Fibroblast of villous mesenchyme (primary cell): ENCODE data around the gene ZNF548. TPM values are rescaled to one million over a fixed set of nuclear protein-coding genes. Genes with fewer than 3 reads are reported as not detected.
A peak's percentile ranks its signal among the peaks of the same experiment; 100 is the strongest.

Experiments
- DNase-seq: peaks from one replicate; pipeline ENCODE4 v3.0.0-alpha.2; 2010; ENCODE audit warnings: low read depth
- H3K4me3 ChIP-seq: 2 replicates; pipeline ENCODE4 v1.5.1; 2011; ENCODE audit warnings: low read depth, mild to moderate bottlenecking, low read length
- total RNA-seq: library from RNA; depleted of rRNA; stranded (reverse); fragments of >200 nt; gene quantifications from 2 replicates; pipeline ENCODE4 v1.2.3, GENCODE V29; 2012
- TF ChIP-seq, protein P1 (sequence below): IDR thresholded peaks from 2 replicates; pipeline ENCODE4 v1.5.1; 2012; ENCODE audit warnings: low read depth, mild to moderate bottlenecking, low read length; ENCODE audit not compliant: insufficient read depth

The ZNF548 gene
- total RNA-seq, 1 donor = 19.0 TPM

DNA sequence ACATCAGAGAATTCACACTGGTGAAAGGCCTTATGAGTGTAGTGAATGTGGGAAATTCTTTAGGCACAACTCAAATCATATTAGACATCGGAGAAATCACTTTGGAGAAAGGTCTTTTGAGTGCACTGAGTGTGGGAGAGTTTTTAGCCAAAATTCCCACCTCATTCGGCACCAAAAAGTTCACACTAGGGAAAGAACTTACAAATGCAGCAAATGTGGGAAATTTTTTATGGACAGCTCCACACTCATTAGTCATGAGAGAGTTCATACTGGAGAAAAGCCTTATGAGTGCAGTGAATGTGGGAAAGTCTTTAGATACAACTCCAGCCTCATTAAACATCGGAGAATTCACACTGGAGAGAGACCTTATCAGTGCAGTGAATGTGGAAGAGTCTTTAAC lies 31.4 kb downstream of the ZNF548 start:
- TF ChIP-seq, protein P1, sequence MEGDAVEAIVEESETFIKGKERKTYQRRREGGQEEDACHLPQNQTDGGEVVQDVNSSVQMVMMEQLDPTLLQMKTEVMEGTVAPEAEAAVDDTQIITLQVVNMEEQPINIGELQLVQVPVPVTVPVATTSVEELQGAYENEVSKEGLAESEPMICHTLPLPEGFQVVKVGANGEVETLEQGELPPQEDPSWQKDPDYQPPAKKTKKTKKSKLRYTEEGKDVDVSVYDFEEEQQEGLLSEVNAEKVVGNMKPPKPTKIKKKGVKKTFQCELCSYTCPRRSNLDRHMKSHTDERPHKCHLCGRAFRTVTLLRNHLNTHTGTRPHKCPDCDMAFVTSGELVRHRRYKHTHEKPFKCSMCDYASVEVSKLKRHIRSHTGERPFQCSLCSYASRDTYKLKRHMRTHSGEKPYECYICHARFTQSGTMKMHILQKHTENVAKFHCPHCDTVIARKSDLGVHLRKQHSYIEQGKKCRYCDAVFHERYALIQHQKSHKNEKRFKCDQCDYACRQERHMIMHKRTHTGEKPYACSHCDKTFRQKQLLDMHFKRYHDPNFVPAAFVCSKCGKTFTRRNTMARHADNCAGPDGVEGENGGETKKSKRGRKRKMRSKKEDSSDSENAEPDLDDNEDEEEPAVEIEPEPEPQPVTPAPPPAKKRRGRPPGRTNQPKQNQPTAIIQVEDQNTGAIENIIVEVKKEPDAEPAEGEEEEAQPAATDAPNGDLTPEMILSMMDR = no peak
- DNase-seq = no peak

DNA sequence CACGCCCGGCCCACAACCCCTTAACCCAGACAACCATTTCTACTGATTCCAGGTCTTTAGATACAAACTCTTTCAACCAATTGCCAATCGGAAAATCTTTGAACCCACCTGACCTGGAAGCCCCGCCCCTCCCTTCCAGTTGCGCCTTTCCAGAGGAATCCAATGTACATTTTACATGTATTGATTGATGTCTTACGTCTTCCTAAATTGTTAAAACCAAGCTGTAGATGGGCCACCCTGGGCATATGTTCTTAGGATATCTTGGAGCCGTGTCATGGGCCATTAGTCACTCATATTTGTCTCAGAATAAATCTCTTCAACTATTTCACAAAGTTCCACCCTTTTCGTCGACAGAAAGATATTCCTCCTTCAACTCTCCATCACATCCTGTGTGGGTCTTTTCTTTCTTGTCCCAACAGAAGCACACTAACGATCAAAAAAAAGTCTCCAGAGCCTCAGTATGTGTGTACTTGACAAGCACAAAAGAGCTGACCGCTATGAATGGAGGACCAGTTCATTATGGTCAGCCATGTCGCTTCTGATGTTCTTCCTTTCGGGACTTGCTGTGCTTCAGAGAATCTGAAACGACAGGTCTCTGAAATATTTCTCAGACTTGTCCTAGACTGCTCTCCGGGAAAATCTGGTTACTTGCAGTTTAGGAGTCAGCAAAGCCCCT lies 44.9 kb downstream of the ZNF548 start:
- TF ChIP-seq, protein P1 = no peak
- H3K4me3 ChIP-seq = peak overlapping the region; percentile 78
- DNase-seq = no peak

More for the DNA sequence above, 31.4 kb downstream of the ZNF548 start:
- no peak overlapping the region for H3K4me3 ChIP-seq

DNA sequence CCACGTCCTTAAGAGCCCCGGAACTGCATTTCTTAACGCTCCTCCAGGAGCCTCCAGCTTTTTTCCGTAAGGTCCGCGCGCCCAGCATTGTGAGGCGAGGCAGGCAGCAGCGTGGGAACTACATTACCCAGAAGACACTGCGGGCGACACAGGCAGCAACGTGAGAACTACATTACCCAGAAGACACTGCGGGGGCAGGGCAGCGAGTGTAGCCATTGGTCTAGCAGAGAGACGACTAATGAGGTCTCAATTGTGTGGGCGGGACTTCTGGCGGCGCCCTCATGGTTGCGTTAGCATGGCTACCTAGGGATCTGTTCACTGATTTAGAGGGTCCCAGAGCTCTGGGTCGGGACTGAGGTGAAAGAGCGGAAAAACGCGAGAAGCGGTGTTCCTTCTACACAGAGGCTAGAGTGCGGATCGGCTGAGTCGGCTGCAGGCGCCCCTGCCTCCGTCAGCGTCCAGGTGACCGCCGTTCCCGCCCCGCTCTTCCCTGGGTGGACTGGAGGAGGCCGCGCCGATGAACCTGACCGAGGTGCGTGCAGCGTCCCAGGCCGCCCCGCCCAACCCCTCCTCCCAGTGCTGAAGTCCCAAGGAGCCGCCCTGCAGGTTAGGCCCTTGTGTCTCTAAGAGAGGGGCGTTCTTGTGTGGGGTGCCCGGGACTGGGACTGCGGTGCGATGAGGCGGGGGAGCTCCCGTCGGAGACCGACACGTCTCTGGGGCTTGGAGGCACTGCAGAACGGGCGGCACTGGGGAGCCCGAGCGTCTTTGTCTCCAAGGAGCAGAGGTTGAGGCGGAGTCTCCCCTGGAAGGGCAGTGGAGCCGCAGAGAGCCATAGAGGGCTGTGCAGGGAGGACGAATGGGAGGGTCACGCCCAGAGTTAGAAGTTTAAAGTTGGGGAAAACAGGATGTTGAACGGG lies 45.7 kb downstream of the ZNF548 start, which contains the start of gene ZNF749:
ZNF749 (plus strand) TSS at position 264 of the 917 bp plus-strand sequence; CDS start at position 518, 254 bp downstream.
- peak; percentile 98 for DNase-seq
- TF ChIP-seq, protein P1 = no peak
- H3K4me3 ChIP-seq = peak within 1 kb of the TSS; percentile 78

DNA sequence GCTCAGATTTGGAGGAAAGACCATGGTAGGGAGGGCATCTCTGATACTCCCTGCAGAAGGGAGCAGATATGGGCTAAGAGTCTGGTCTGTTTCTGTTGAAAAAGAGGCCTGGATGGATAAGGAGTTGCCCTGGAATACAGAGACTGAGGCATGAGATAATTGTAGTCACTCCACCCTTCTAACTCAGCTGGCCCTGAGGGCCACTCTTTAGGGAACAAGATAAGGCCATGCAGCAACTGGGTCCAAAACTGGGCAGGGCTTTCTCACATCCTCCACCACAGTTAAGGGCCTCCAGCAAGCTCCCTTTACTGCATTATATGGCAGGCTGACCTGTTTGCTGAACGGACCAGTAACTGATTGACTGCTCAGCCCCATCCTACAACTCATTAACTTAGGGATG lies 46.8 kb downstream of the ZNF548 start:
- TF ChIP-seq, protein P1 = no peak
- H3K4me3 ChIP-seq = peak overlapping the region; percentile 78
- DNase-seq = no peak

DNA sequence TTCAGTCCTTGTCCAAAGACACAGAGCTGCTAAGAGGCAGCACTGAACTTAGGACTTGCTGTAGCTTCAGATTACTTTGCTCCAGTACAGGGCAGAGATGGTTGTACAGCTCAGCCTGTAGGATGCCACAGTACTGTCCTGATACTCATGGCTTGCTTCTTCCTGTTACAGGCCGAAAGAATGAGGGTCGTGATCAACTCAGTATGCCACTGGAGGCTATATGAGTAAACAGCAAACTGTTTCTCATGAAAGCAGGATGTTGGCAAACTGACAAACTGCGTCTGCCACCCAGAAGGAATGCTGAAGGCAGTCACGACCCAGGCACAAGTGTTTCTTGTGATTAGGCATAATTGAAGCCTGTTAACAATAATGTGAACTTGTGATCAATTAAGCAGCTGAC lies 48.3 kb downstream of the ZNF548 start:
- no peak overlapping the region for H3K4me3 ChIP-seq
- TF ChIP-seq, protein P1 = no peak
- no peak for DNase-seq

DNA sequence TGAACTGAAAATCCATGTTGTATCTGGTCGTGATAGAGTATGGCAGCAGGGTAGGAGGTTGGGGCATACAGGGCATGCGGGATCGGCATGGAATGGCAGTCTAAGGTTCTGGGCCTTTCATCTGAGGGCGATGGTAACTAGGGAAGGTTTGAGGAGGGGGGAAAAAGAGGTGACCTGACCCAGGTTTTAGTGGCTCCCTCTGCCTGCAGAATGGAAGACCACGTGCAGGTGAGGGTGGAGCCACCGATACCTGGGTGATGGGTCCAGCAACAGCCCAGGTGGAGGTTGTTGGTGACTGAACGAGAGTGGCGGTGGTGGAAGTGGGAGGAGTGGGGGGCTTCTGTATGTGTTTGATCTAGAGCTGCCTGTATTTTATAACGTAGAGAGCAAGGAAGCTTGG lies 49.3 kb downstream of the ZNF548 start:
- H3K4me3 ChIP-seq = no peak overlapping the region
- TF ChIP-seq, protein P1 = no peak
- no peak for DNase-seq
